SU-DHL-6 (cell line): ENCODE results near the gene NEK4.

Experiments used
- H2AFZ ChIP-seq: fragments of 200-600 bp; sonication (generic); 2 replicates; pipeline ENCODE4 v1.6.1; 2014; ENCODE audit warnings: low read depth, mild to moderate bottlenecking, moderate library complexity, mixed read lengths, antibody characterized with exemption, low read length; ENCODE audit not compliant: severe bottlenecking
- H3F3A ChIP-seq: fragments of 200-600 bp; shearing (Covaris generic); 2 replicates; pipeline ENCODE4 v1.6.0; 2016; ENCODE audit warnings: antibody characterized with exemption, mild to moderate bottlenecking; ENCODE audit not compliant: insufficient read depth
- H3K27ac ChIP-seq: fragments of 200-600 bp; sonication (generic); 2 replicates; pipeline ENCODE4 v1.5.1; 2016; ENCODE audit warnings: low read depth, mild to moderate bottlenecking, low read length, moderate library complexity, mixed read lengths
- H3K27me3 ChIP-seq: fragments of 200-600 bp; sonication (generic), shearing (Covaris generic); 2 replicates; pipeline ENCODE4 v1.6.0; 2014; ENCODE audit warnings: mild to moderate bottlenecking, low read length
- H3K36me3 ChIP-seq: fragments of 200-600 bp; sonication (generic); 2 replicates; pipeline ENCODE4 v1.6.1; 2014; ENCODE audit warnings: mild to moderate bottlenecking, low read length, mixed read lengths
- H3K4me2 ChIP-seq: fragments of 300-600, 200-600 bp; shearing (Covaris generic), sonication (generic); 2 replicates; pipeline ENCODE4 v1.6.0; 2014; ENCODE audit warnings: low read length, low read depth, mild to moderate bottlenecking; ENCODE audit not compliant: poor library complexity, severe bottlenecking
- H3K4me3 ChIP-seq: fragments of 200-600 bp; sonication (generic); 2 replicates; pipeline ENCODE4 v1.5.1; 2014; ENCODE audit warnings: antibody characterized with exemption, low read length, mild to moderate bottlenecking, mixed read lengths; ENCODE audit not compliant: insufficient read depth, poor library complexity, severe bottlenecking
- H3K79me2 ChIP-seq: fragments of 200-600 bp; sonication (generic); 2 replicates; pipeline ENCODE4 v1.6.1; 2014; ENCODE audit warnings: mild to moderate bottlenecking, low read length, moderate library complexity; ENCODE audit not compliant: insufficient read depth
- H3K9ac ChIP-seq: fragments of 200-600 bp; sonication (generic); 2 replicates; pipeline ENCODE4 v1.7.0; 2014; ENCODE audit warnings: mild to moderate bottlenecking, low read length
- H3K9me2 ChIP-seq: fragments of 200-600 bp; sonication (generic); replicated peaks from 2 replicates; pipeline ENCODE4 v1.6.1; 2014; ENCODE audit warnings: low read length; ENCODE audit not compliant: insufficient read depth
- H3K9me3 ChIP-seq: fragments of 200-600 bp; sonication (generic); 2 replicates; pipeline ENCODE4 v1.6.1; 2014; ENCODE audit warnings: low read length, mixed read lengths; ENCODE audit not compliant: insufficient read depth
- H4K20me1 ChIP-seq: fragments of 200-600 bp; sonication (generic); 2 replicates; pipeline ENCODE4 v1.6.1; 2014; ENCODE audit warnings: low read depth, mild to moderate bottlenecking, antibody characterized with exemption, low read length, moderate library complexity, mixed read lengths
- CTCF ChIP-seq: fragments of 200-600 bp; sonication (generic); IDR thresholded peaks from one replicate; pipeline ENCODE4 v1.5.1; 2017; ENCODE audit warnings: antibody characterized with exemption, mild to moderate bottlenecking, low read length, moderate library complexity; ENCODE audit not compliant: insufficient read depth, poor library complexity, severe bottlenecking
- EZH2phosphoT487 ChIP-seq: fragments of 200-600 bp; sonication (generic), shearing (Covaris generic); conservative IDR thresholded peaks from 2 replicates; pipeline ENCODE4 v1.6.1; 2018; ENCODE audit warnings: mild to moderate bottlenecking, antibody characterized with exemption, low read length, moderate library complexity, mixed read lengths

The NEK4 gene

GRCh38 chr3:52682016-52682415 lies 88.7 kb downstream of the NEK4 start:
- H3K27ac ChIP-seq = no peak overlapping the region
- no peak overlapping the region for H2AFZ ChIP-seq
- no peaks in the 10 kb centered on the region for H3K9me3 ChIP-seq
- H3F3A ChIP-seq = no peaks in the 10 kb centered on the region; the same call in 1 of the 2 replicates
- H3K36me3 ChIP-seq = peaks cover 25% of the 10 kb centered on the region
- H3K9me2 ChIP-seq = no peaks in the 10 kb centered on the region
- no peaks in the 10 kb centered on the region for H3K27me3 ChIP-seq
- no peak overlapping the region for H3K4me3 ChIP-seq
- TF ChIP-seq CTCF (no peak), EZH2phosphoT487 (no peak)
- H4K20me1 ChIP-seq = no peaks in the 10 kb centered on the region
- no peak overlapping the region for H3K9ac ChIP-seq
- peaks cover 67% of the 10 kb centered on the region for H3K79me2 ChIP-seq
- H3K4me2 ChIP-seq = no peak overlapping the region

GRCh38 chr3:52681596-52681995 lies 89.1 kb downstream of the NEK4 start:
- Histone ChIP-seq H3K4me2 (no peak overlapping the region), H3K36me3 (peaks cover 21% of the 10 kb centered on the region), H3K9me2 (no peaks in the 10 kb centered on the region), H3F3A (no peaks in the 10 kb centered on the region; the same call in 1 of the 2 replicates), H3K9ac (no peak overlapping the region), H3K79me2 (peaks cover 62% of the 10 kb centered on the region), H2AFZ (no peak overlapping the region), H3K4me3 (no peak overlapping the region), H4K20me1 (no peaks in the 10 kb centered on the region), H3K27ac (no peak overlapping the region), H3K9me3 (no peaks in the 10 kb centered on the region), H3K27me3 (no peaks in the 10 kb centered on the region)
- TF ChIP-seq EZH2phosphoT487 (no peak), CTCF (no peak)

- H3K4me3 ChIP-seq = no peak overlapping the region
- H3K9me3 ChIP-seq = no peaks in the 10 kb centered on the region
- H3K27ac ChIP-seq = no peak overlapping the region
- H3F3A ChIP-seq = no peaks in the 10 kb centered on the region; the same call in 1 of the 2 replicates
- no peak overlapping the region for H2AFZ ChIP-seq
- no peak for TF ChIP-seq CTCF
- no peak for TF ChIP-seq EZH2phosphoT487
- no peak overlapping the region for H3K4me2 ChIP-seq
- H3K9me2 ChIP-seq = no peaks in the 10 kb centered on the region
- peaks cover 26% of the 10 kb centered on the region; the same call in 1 of the 2 replicates for H3K36me3 ChIP-seq
- no peaks in the 10 kb centered on the region for H3K27me3 ChIP-seq
- peaks cover 54% of the 10 kb centered on the region for H3K79me2 ChIP-seq
- no peaks in the 10 kb centered on the region for H4K20me1 ChIP-seq
- H3K9ac ChIP-seq = no peak overlapping the region
These were observed 90.9 kb downstream of the NEK4 start for GRCh38 chr3:52679811-52680210.

- H3K27me3 ChIP-seq = no peaks in the 10 kb centered on the region
- H3K9me3 ChIP-seq = no peaks in the 10 kb centered on the region
- no peaks in the 10 kb centered on the region for H4K20me1 ChIP-seq
- peaks cover 27% of the 10 kb centered on the region; the same call in 1 of the 2 replicates for H3K36me3 ChIP-seq
- no peak overlapping the region for H3K4me2 ChIP-seq
- H3K9ac ChIP-seq = no peak overlapping the region
- no peak overlapping the region for H3K4me3 ChIP-seq
- no peaks in the 10 kb centered on the region; the same call in 1 of the 2 replicates for H3F3A ChIP-seq
- no peak overlapping the region for H3K27ac ChIP-seq
- no peak overlapping the region for H2AFZ ChIP-seq
- H3K9me2 ChIP-seq = no peaks in the 10 kb centered on the region
- TF ChIP-seq EZH2phosphoT487 = no peak
- no peak for TF ChIP-seq CTCF
- H3K79me2 ChIP-seq = peaks cover 50% of the 10 kb centered on the region
These were observed 91.6 kb downstream of the NEK4 start for GRCh38 chr3:52679199-52679538.
